Activated CD4-positive, CD25-positive, alpha-beta regulatory T cell treated with anti-CD3 and anti-CD28 coated beads, Interleukin-2, amount 50 U/mL, for 72 hours (primary cell): ENCODE results near the gene PSD2.

Experiments used
- DNase-seq: peaks from one replicate; pipeline ENCODE4 v3.0.0; 2021

Gene PSD2

DNA sequence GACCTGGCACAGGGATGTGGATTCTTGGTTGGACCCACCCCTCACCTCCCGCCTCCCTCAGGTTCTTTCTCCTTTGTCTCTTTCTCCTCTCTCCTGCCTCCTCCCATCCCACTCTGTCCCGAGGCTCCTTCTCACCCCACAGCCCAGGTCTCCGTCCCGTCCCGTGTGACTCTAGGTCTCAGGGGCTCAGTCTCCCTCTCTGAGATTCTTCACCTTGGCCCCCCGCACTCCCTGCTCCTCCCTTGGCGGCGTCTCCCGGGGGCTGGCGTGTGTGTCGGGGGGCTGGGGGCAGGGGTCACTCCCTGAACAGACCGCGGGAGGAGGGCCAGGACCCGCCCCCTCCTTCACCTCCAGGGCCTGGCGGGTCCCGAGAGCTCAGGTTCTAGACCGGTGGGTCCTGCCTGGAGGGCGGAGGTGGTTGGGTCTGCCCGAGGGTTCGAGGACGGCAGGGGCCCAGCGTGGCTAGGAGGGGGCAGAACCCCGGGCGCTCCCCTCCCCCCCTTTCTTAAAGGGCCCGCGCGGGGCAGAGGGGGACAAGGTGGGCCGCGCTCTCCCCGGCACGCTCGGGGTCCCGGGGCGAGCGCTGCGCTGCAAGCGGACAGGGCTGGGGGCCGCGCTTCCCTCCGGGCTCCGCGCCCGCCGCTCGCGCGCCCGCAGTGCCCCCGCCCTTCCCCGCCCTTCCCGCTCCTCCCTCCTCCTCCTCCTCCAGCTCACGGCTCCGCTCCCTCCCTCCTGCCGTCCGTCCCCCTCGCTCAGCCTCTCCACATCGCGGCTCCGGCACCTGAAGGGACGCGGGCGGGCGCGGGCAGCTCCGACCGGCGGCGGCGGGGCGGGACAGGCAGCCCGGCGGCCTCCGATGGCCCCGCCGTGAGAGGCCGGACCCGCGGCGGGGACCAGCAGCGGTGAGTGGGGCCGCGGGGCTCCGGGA, at the start of gene PSD2:
Gene PSD2, plus strand, starts transcription at position 735 of the 928 bp plus-strand sequence. CDS start 13,633 bp downstream, outside the sequence.
- DNase-seq = no peak

DNA sequence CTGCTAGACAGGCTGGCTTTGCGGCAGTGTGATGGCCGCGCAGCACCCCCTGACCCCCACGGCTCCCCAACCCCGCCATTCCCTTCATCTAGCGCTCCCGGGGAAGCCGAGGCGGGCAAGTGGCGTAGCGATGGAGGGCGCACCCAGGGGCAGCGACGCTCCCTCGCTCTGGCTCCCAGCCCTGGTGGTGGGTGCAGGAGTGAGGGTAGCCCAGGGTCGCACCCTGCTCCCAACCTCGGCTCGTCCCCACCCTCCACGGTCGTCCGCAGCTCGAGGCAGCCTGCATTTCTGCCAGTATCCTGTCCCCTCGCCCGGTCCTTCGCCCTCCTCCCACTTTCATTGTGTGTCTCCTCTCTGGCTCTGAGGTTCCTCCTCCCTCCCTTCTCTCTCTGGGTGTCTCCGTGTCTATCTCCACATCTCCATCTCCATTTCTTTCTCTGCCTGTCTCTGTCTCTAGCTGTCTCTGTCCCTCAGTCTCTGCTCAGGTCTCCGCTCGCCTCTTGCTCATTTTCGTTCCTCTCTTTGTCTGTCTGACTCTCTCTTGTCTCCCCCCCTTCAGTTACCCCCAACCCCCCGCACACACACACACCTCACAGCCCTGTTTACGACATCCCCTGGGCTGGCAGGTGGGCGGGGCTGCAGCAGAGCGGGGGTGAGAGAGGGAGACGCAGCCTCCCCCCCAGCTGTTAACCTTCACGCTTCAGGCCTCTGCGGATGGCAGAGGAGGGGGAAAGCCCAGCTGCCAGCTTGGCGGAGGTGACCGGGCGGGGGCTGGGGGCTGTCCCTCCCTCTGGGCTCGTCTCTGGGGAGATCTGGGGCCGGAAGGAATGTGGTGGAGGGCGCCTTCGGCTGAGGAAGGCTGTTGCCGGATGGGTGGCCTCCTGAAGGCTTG, 48.7 kb upstream of the PSD2 start:
- peak; percentile 71 for DNase-seq

DNA sequence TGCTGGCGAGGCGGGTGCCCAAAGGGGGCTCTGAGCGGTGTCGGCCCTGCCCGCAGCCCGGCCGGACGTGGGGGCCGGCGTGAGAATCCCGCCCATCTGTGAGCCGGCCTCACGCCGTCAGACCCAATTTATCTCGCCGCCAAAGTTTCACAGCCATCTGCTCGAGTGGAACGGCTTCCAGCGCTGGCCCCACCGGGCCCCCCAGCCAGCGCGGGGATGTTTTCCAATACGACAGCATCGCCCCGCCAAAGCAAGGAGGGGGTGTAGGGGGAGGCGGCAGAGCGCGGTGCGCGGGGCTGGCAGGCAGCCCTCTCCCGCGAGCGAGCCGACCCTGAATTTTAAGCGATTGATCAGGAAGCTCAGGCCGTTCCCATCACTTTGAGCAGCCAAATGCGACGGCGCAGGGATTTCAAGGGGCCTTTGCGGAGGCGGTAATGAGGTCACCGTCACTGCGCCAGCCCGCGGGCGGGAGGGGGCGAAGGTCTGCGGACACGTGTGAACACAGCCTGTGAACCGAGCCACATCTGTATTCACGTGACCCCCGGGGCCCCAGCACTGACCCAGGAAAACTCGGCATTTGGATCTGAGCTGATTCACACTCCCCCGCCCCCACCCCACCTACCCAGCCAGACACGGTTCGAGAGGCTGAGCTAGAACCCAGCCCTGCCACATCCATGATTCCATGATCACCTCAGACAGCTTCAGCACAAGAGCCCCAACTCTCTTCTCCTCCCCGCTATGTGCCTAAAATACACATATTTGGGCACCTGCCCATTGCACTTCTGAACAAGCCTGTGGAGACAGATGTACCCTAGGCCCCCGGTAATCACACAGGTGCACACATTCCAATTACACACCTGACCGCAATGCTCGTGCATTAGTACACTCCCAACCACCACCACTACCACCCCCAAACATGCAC, 47.8 kb upstream of the PSD2 start:
- peak; percentile 57 for DNase-seq

DNA sequence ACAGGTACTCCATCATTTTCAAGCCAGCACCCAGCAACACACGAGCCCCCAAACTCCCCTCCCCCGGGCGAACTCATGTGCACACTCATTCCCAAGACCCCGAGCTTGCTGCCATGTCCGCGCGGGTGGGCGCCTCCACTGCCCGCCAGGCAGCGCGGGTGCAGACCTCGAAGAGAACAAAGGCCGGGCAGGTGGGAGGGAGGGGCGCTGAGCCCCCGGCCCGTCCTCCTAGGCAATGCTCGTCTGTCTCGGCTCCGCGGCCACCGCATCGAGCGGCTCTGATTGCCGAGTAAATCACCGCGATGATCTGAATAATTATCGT, 47.1 kb upstream of the PSD2 start:
- DNase-seq = no peak

DNA sequence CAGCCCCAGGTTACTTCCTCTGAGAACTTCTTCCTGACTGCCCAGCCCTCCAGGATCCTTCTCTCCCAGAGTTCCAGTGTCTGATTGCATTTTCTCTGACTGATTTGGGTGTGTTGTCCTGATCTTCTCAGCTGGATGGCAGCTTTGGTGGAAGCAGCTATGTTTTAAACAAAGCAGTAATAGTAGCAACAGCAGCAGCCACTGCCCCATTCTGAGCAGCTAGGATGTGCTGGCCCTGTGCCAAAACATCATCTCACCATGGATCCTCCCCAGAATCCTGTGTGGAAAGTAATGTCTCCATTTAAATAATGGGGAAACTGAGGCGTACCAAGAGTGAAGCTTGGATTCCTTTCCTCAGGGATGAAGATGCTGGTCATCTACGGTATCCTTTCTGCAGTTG, 46.4 kb upstream of the PSD2 start:
- DNase-seq = no peak

DNA sequence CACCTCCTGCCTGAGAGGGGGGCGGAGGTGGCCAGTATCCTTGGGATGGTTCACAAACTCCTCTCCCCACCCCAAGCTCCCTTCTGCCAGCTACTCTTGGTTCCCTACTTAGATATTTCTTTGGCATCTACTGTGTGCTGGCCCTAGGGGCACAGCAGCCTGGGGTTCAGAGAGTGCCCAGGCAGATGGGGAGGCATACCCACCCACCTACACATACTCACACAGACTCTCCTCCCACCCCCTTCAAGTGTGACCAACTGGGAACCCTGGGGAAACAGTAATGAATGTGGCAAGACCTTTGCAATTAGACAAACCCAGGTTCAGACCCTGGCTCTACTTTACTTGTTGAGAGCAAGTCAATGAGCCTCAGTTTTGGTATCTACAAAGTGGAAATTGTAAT, 44.4 kb upstream of the PSD2 start:
- no peak for DNase-seq

DNA sequence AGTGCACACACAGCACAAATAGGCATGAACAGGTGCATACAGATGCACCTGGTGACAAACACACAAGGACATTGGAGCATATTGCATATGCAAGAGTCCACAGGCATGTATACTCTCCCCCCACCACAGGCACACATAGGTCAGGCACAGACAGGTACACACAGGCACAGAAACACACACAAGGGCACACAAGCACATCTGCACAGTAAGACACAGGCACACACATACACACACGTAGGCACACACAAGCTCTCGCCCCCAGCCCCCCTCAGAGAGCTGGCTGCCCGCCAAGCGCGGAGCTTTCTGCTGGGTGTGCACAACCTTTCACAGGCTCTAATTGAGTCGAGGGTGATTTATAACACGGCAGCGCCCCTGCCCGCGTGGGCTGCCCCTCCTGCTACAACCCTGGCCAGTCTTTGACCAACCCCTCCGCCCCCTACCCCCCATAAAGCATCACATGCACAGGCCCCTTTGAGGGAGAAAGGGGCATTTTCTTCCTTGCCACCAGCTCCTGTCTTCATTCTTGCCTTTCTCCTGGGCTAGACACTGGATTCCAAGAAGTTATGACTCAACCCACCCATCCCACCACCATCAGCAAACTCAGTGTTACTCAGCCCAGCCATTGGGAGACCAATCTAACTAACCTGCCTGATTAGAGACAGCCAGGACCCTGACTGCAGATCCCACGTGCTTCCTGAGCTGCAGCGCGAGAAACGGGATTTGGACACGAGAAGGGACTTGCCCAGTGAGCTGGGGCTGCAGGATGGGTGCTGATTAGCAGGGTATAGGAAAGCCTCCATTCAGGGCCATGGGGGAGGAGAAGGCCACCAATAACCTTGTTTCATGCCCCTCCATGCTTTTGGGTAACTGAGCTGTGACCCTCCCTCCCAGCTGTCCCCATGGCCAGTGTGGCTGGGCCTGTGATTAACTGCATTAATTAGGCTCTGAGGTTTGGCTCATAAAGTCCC, 42.8 kb upstream of the PSD2 start:
- no peak for DNase-seq

DNA sequence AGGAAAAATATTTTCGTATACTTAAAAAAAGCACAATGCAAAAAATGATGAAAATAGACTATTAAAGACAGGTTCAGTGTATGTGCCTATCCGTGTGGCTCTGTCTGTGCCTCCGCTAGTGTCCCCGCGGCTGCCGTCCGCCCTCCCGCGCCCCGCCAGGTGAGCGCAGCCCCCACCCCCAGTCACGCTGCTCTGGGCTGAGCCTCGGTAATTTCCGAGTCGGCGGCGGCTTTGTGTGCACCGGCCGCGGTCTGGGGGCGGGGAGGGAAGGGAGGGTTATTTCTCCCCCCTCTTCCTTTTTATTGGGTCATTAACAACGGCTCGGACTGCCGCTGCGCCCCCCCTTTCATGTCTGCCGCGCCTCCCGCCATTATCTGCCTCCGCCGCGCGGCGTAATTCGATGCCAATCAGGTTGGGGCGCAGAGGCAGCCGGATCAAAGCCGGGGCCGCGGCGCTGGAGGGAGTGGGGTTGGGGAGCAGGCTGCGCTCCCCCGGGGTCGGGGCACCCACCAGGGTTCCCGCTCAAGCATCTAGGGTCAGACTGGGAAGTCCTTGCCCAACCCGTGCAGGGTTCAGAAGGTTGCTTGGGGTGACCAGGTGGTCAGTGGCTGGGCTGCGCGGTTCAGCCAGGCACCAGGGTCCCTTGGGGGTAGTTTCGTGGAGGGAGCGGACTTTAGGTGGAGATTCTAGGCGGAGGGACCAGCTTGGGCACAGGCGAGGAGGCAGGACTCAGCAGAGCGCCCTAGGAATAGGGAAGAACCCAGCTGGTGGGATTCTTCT, 39.5 kb upstream of the PSD2 start:
- no peak for DNase-seq

DNA sequence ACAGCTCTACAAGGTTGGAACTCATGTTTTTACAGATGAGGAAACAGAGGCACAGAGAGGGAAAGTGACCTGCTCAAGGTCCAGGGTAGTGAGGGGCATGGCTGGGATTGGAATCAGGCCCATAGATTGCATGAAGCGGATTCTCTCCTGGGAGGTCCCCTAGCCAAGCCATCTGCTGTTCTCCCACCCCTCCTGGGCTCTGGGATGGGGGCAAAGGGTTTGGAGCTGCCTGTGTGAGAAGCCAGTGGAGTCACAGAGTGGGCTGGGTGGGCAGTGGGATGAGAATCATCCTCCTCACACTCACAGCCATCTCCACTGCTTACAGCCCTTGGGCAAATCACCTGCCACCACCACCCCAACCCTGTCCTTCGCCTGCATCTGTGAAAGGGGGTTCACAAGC, 38.6 kb upstream of the PSD2 start:
- no peak for DNase-seq

DNA sequence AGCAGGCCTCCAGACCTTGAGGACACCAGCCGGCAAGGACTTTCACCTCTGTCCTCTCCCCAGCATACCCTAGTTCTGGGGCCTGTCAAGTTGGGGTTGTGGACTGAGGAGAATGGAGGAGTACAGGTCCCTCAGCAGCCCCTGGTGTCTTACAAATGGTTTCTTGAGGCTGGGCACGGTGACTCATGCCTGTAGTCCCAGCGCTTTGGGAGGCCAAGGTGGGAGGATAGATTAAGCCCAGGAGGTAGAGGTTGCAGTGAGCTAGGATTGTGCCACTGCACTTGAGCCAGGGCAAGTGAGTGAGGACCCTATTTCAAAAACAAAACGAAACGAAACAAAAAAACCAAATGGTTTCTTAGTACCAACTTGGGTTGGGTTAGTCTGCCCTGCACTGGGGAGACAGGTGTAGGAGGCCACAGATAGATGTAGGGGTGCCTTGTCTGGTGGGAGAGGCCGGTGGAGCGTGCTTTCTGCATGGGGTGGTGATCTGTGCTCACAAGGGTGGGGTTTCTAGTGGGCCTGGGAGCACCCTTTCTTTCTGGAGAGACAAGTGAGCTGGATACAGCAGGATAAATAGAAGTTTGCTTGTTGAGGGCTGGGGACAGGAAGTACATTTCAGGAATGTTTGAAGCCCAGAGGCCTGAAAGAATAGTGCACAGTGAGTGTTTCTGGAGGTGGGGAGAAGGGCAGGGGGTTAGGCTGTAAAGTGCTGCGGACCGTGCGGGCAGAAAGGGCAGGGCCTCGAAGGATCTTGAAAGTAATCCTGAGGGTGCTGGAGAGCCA, 37.7 kb upstream of the PSD2 start:
- DNase-seq = no peak

DNA sequence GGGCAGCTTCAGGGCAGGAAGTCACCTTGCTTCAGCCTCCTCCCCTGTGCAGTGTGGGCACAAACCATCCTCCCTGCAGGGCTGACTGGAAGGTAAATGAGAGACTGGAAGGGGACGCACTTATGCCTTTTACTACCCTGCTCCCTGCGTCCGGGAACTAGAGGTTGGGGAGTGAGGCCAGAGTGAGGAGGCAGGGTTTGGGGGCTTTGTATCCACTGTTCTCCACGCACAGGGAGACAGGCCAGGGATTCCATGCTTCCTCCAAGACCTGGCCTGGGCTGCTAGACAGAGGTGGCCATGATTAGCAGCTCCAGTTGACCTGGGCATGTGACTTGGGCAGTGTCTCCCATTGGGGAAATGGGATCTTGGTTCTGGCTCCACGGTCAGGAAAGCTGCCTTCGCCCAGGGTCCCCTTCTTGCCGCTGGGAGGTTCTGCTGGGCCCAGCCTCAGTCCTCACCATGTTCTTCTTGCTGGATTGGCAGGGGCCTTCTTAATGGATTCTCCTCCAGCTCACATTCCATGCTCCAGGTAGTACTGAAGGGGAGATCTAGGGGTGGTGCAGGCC, 37.0 kb upstream of the PSD2 start:
- DNase-seq = no peak

DNA sequence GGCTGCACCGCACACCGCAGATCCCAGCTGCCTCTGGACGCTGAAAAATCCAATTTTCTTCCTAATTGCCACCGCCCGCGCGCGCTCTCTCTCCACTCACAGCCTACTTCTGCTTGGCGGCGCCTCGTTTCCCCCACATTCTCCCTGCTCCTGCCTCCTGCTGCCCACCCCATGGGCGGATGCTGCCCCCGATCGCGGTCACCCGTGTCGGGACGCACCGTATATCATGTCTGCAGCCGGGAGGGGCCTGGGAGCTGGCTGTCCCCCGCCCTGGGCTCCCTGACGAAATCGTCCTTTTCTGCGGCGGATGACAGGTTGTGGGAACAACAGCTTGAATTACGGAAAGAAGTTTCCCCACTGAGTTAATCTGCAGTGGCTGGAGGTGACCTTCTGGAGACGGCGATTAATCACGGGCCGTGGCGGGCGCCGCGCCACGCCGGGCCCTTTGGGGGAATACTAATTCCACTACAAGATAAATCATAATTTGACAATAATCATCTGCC, 36.3 kb upstream of the PSD2 start:
- no peak for DNase-seq

DNA sequence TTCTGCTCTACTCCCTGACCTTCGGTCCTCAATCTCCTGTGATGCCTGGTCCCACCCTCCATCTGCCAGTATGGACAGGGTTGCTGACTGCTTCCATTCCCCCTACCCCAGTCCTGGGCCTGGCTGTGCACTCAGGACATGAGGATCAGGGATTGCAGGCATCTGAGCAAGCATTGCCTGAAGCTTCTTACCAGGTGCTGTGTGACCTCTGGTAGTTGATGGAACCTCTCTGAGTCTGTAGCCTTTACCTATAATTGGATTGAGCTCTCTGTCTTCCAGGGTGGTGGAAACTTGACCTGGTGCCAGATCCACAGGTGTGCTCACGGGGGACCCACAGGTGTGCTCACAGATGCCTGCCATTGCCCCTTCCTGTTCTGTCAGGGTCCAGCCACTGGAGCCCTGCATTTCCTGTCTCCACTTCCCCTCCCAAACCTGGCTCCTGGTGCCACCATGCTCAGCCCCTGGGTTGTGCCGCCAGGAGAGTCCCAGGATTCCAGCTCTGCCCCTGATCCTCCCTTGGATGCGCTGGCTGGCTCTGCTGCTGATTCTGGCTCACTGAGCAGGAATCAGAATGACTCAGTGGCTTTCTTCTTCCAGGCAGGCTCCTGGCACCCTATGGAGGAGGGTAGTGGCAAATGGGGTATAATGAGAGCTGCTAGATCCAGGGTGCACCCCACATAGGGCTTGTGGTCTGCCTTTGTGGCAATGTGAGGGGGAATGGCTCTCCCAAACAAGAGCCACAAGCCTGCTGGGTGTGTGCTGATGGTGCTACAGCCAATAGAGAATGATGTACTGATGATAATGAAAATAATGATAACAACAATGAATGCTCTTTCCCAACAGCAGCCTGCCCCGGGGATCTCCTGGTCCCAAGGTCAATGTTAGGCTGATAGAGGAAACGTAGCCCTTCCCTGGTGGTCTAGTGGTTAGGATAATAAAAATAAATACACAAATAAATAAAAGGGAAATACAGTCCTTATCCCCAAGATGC, 35.2 kb upstream of the PSD2 start:
- DNase-seq = no peak

DNA sequence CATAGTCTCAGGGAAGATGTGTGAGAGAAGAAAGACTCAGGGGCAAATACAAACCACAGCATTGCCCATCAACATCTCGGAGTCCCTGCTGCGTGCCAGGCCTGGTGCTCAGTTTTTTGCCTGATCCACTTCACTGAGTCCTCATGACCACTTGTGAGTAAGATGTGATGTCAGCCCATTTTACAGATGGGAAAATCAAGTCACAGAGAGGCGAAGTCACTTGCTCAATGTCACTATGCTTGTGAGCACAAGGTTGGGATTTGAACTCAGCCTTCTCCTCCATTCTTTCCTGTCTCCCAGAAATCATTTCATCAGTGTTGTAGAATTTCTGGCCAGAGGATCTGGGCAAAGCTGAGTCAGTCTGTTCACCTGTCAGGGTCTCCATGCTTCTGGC, 34.6 kb upstream of the PSD2 start:
- no peak for DNase-seq

DNA sequence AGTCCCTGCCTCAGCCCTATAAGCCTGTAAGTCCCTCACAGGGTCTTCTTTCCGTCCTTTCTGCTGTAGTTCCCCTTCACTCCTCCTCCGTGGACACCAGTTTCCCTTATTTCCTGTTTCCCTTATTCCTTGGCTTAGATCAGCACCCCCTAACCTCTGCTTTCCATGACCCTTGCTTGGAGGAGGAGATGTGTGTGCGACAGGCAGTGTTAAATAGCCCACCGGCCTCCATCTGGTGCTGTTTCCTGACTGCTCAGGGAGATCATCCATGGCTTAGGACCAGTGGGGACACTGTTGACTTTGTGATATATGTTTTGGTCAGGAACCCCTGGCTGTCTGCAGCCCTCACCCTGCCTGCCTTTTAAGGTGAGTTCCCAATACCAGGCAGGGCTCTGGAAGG, 34.1 kb upstream of the PSD2 start:
- DNase-seq = no peak

DNA sequence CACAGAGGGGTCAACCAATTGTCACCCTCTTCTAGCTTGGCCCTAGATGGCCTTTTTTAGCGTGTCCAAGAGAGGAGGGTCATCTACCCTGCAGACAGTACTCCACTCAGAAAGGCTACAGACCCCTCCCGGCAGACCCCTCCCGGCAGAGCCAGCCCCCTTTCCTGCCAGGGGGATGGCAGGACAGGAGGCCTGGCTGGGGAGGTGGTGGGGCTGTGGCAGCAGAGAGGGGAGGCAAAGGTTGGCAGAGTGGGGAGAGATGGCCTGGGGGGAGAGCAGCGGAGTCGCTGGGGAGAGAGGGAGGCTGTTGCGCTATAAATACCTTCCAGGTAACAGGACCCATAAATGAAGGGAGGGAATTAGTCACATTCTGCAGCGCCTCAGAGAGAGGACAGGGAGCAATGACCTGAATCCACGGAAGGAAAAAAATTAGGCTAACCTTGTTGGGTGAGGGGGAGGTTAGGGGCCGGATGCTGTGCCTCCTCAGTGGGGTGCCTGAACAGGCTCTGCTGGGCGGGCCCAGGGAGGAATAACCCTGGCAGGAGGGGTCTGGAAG, 32.9 kb upstream of the PSD2 start:
- DNase-seq = no peak

DNA sequence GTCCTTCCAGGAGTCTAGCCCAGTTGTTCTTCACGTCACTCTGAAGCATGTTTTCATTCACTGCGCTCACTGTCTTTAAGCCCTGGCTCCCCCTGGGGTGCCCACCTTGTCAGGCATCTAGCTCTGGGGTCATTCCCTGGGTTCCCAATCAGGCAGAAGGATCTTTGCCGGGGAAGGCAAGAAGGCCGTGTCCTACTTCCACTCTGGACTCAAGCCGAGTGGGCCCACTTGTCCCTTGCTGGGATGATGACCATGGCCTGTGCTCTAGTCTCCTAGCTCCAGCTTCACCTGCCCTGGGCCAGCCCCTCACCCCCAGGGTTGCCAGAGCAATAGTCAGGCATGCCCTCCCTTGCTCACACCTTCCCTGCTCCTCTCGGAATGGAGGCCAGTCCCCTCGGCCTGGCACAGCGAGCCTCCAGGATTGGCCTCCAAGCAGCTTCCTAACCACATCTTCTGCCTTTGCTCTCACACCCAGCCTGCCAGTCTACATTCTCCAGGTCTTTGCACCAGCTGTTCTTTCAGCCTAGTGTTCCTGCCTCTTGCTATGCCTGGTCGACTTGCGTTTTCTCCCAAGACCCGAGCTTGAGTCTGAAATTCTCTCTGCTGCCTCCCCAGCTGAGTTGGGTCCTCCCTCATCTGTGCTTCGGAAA, 32.2 kb upstream of the PSD2 start:
- DNase-seq = no peak
